GM12891 (cell line): Measurements from ENCODE around the gene SCT.

Experiments used
- POLR2A ChIP-seq: IDR thresholded peaks from 2 replicates; pipeline ENCODE4 v1.6.1; 2011; ENCODE audit warnings: low read depth, low read length, control low read depth
- TAF1 ChIP-seq: IDR thresholded peaks from 2 replicates; pipeline ENCODE4 v1.6.1; 2011; ENCODE audit warnings: low read depth, low read length, control low read depth

DNA sequence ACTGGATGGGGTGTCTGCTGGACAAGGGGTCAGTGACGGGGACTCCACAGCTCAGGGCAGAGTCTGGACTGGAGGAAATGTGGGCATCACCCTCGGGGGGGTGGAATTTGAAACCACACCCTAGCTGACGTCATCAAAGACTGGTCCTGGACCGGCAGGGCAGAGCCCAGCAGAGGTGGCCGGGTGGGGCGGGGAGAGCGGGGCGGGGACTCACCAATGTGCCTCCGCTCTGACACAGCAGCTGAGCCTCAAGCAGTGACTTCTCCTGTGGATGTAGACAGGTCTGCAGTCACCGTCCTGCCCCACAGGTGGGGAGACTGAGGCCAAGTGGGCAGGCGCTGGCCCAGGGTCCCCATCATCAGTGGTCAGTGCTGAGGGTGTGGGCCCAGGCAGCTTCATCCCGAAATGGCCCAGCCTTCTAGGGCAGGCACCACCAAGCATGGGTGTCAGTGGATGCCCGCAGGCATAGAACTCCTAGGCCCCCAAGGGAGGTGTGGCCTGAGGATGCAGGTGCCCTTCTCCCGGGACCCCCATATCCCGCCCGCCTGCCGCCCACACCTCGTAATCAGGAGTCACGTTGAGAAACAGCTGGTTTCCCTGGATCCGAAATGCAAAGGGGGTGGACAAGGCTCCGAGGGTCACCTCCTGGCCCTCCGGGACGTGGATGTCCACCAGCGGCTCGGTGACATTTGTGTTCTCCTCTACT lies 2.8 kb downstream of the SCT start:
- TF ChIP-seq TAF1 (no peak), POLR2A (no peak)
